Adrenal gland (tissue), 5 donors: ENCODE data around the gene SWAP70.

Experiments used
- CTCF ChIP-seq, 6 experiments: fragments of 450-650 bp in 4 of 6; fragments of 200-600 bp in 2 of 6; sonication (generic) in 1 of 6; IDR thresholded peaks; 1 replicate in 5 of 6; 2 replicates in 1 of 6; pipeline versions ENCODE4 v1.5.1 to v1.8.0; 2016 to 2021; ENCODE audit warnings: antibody characterized with exemption in 6 of 6, mild to moderate bottlenecking in 2 of 6, moderate library complexity in 1 of 6
- POLR2A ChIP-seq, 2 donors: fragments of 450-650 bp; IDR thresholded peaks; one replicate each; pipeline ENCODE4 v1.6.1; 2017; ENCODE audit warnings: antibody characterized with exemption in 2 of 2, mild to moderate bottlenecking in 2 of 2, moderate library complexity in 1 of 2
- donor health status: DM: no; HTN: no; CAD: no.

- TF ChIP-seq CTCF (IDR thresholded peaks at IDR 0.05) (no peak), POLR2A (IDR thresholded peaks at IDR 0.05) (no peak)
Observed at GRCh38 chr11:9756461-9756860, 92.6 kb downstream of the SWAP70 start.
